ENCODE measurements around the gene DAPP1.

DAPP1 gene

DNA sequence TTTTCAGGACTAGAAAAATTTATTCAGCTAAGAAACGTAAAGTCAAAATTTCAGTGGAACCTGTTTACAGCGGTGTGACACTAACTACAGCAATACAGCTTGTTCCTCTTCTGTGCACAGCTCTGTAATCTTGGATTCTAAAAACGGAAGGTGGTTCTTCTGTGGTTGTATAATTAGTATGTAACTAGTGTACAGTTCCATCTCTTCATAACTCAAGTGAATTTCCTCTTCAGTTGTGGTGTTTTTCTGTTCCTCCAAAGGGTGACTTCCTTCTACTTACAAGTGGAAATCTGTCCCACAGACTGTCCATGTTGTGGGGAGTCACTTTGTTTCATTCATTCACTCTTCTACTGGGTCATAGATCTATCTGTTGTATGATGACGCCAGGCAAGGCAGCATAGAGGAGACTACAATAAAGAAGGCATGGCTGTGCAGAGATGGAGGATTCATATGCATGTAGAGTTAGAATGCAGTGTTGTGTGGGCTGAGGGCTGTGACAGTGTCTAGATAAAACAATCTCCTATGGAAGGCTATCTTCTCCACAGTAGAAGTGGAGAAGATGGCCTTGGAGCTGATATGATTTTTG is 5.4 kb downstream of the DAPP1 start:
- no peak overlapping the region for H3K4me3 ChIP-seq (ENCODE audit: control insufficient read depth, low read depth, low read length)
- no peak for DNase-seq (ENCODE audit: low read depth)
- TF ChIP-seq, protein P1, sequence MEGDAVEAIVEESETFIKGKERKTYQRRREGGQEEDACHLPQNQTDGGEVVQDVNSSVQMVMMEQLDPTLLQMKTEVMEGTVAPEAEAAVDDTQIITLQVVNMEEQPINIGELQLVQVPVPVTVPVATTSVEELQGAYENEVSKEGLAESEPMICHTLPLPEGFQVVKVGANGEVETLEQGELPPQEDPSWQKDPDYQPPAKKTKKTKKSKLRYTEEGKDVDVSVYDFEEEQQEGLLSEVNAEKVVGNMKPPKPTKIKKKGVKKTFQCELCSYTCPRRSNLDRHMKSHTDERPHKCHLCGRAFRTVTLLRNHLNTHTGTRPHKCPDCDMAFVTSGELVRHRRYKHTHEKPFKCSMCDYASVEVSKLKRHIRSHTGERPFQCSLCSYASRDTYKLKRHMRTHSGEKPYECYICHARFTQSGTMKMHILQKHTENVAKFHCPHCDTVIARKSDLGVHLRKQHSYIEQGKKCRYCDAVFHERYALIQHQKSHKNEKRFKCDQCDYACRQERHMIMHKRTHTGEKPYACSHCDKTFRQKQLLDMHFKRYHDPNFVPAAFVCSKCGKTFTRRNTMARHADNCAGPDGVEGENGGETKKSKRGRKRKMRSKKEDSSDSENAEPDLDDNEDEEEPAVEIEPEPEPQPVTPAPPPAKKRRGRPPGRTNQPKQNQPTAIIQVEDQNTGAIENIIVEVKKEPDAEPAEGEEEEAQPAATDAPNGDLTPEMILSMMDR (conservative IDR thresholded peaks at IDR 0.05; ENCODE audit: control insufficient read depth, insufficient read depth, low read depth, low read length): no peak

DNA sequence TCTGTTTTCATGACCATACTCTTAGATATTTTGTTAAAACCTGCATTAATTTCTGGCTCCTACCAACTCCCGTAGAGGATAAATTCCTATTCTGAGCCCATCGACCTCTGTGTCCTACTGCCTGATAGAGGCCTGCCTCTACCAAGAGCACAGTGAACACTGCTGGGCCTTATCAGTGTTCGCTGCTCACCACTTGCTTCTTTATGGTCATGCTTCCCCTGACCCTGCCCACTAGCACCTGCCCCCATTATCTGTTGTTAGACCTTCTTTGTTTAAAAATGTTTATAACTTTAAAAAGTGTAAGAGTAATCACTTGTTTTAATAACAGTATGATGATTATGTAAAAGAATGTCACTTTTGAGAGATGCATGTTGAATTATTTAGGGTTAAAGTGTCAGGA is 6.1 kb downstream of the DAPP1 start:
- TF ChIP-seq, protein P1 (conservative IDR thresholded peaks at IDR 0.05; ENCODE audit: control insufficient read depth, insufficient read depth, low read depth, low read length): no peak
- no peak overlapping the region for H3K4me3 ChIP-seq (ENCODE audit: control insufficient read depth, low read depth, low read length)
- no peak for DNase-seq (ENCODE audit: low read depth)

DNA sequence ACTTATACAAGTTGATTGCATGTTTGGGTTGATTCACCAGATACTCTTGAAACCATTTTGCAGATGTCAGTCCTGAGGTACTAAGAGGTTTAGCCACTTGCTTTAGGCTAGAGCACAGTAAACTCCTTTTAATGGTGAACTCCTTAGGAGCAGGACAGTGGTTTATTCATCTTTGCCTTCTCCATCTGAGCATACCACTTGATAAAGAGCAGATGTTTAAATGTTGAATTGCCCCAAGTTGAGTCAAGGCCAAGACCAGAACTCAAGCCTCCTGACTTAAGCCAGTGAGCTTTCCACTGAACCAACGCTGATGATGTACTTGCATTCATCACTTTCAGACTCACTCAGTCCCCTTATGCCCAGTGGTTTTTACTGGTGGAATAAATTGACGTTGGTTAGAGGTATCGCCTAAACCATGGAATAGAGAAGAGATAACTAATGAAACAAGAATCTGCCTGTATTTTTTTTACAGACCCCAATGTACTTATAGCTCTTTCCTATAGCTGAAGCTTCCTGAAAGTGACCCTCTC is 7.5 kb downstream of the DAPP1 start:
- H3K4me3 ChIP-seq (ENCODE audit: control insufficient read depth, low read depth, low read length): no peak overlapping the region
- DNase-seq (ENCODE audit: low read depth): peak; percentile 16
- TF ChIP-seq, protein P1 (conservative IDR thresholded peaks at IDR 0.05; ENCODE audit: control insufficient read depth, insufficient read depth, low read depth, low read length): no peak

DNA sequence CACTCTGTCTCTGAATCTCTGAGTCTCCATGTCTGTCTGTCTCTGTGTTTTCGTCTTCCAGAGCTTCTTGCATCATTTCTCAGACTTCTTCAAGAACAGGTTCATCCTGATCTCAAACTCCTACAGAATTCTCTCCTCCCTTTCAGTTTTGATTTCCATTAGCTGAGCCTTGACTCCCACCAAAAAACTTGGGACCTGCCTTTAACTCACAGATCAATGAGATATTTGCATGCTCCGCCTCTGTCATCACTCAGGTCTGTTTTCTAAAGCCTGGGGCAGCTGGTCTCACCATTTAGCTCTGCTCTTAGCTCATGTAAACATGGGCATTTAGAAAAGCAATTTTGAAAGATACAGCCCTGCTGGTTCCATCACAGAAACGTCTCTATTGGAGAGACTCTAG is 8.6 kb downstream of the DAPP1 start:
- TF ChIP-seq, protein P1 (conservative IDR thresholded peaks at IDR 0.05; ENCODE audit: control insufficient read depth, insufficient read depth, low read depth, low read length): no peak
- DNase-seq (ENCODE audit: low read depth): no peak

DNA sequence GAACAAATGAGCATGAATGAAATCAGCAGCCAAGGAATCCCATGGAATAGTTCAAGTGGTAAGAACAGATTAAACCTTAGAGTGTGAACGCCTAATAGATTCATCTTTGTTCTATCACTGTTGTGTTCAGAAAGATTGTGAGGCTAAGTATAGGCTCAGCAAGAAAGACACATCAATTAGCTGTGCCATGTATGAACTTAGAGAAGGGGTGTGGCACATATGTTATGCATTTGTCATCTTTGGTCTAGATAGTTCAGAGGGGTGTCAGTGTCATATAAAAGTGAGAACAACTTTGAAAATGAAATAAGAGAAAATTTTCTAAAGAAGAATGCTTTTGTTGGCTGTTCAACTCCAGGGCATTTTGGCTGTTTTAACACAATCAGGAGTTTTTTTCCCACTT is 9.4 kb downstream of the DAPP1 start:
- no peak overlapping the region for H3K4me3 ChIP-seq (ENCODE audit: control insufficient read depth, low read depth, low read length)
- TF ChIP-seq, protein P1 (conservative IDR thresholded peaks at IDR 0.05; ENCODE audit: control insufficient read depth, insufficient read depth, low read depth, low read length): no peak
- no peak for DNase-seq (ENCODE audit: low read depth)

More for the DNA sequence above, 8.6 kb downstream of the DAPP1 start:
- H3K4me3 ChIP-seq (ENCODE audit: control insufficient read depth, low read depth, low read length): no peak overlapping the region

DNA sequence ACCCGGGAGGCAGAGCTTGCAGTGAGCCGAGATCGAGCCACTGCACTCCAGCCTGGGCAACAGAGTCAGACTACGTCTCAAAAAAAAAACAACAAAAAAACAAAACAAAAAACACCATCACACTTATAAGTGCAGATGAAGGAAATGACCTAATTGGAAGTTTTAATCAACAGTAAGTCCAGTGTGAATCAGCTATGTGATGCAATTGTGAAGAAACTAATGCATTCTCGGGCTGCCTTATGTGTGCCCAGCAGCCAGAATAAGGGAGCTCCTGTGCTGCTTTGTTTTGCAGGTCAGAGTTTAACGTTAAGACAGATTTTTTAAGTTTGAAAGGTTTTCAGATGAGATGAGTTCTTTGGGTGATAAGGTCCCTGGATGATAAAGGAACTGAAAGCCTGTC is 10.8 kb downstream of the DAPP1 start:
- H3K4me3 ChIP-seq (ENCODE audit: control insufficient read depth, low read depth, low read length): no peak overlapping the region
- TF ChIP-seq, protein P1 (conservative IDR thresholded peaks at IDR 0.05; ENCODE audit: control insufficient read depth, insufficient read depth, low read depth, low read length): no peak
- peak; percentile 8 for DNase-seq (ENCODE audit: low read depth)
